NCI-H1417 treated with DMSO at 0.1 percent for 48 hours (cell line): ENCODE data around the gene SPG11.
"Not testable (repeated sequence)": the region's sequence is repeated elsewhere in the genome, so short reads cannot be mapped to it uniquely, and the experiment has no call there.

ENCODE experiments used
- DNase-seq: peaks from one replicate; lab custom pipeline; 2025; lab: John Stamatoyannopoulos, UW

SPG11 gene

DNA sequence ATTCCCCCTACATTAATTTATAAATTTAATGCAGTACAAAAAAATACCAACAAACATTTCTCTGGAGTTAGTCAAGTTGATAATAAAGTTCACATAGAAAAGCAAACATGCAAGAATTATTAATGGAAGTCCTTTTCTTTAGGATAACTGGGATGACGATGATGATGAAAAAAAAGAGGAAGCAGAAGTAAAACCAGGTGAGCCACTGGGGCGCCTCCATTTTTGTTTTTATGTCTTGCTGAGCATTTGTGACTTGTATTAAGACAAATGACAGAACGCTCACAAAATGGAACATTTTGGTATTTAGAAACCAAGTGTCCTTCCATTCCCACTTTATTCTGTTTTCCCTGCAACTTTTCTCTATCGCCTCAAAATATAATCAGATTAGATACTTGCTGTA, 112.7 kb downstream of the SPG11 start:
- DNase-seq, result no peak

GRCh38 chr15:44550256-44550655, 113.2 kb downstream of the SPG11 start:
- DNase-seq, result no peak

DNA sequence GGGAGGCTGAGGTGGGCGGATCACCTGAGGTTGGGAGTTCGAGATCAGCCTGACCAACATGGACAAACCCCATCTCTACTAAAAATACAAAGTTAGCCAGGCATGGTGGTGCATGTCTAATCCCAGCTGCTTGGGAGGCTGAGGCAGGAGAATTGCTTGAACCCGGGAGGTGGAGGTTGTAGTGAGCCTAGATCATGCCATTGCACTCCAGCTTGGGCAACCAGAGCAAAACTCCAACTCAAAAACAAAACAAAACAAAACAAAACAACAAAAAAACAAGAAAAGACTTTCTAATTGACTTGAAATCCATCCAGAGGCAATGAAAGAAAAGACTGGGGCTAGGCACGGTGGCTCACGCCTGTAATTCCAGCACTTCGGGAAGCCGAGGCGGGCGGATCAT, 114.3 kb downstream of the SPG11 start:
- DNase-seq, result not testable (repeated sequence)

- DNase-seq, result no peak
These were observed 117.3 kb downstream of the SPG11 start for GRCh38 chr15:44545913-44546802.

DNA sequence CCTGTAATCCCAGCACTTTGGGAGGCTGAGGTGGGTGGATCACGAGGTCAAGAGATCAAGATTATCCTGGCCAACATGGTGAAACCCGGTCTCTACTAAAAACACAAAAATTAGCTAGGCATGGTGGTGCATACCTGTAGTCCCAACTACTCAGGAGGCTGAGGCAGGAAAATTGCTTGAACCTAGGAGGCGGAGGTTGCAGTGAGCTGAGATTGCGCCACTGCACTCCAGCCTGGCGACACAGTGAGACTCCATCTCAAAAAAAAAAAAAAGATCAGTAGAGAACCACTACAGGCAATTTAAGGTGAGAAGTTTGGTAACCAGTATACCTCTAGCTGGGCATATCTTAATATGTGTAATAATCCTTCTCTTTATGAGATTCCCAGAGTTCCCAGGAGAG, 118.7 kb downstream of the SPG11 start:
- DNase-seq, result not testable (repeated sequence)

DNA sequence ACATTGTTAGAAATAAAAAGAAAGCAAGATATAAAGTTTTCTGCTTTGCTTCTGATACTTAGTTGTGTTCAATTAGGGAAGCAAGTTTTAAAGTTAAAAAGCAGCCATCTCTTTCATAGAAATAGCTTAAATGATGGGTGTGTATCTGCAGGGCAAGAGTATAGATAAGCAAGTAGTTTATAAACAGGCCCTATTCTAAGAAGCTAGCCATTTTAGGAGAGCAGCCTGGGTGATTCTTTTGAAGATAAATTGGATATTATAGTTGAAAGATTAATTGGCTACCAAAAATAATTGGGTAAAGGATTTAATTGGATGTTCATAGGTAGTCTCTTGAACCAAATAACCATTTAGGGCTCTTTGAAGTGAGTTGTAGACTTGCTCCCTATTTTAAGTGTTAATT, 120.9 kb downstream of the SPG11 start:
- no peak for DNase-seq

- DNase-seq, result no peak
These were observed 122.0 kb downstream of the SPG11 start for GRCh38 chr15:44541282-44541958.

DNA sequence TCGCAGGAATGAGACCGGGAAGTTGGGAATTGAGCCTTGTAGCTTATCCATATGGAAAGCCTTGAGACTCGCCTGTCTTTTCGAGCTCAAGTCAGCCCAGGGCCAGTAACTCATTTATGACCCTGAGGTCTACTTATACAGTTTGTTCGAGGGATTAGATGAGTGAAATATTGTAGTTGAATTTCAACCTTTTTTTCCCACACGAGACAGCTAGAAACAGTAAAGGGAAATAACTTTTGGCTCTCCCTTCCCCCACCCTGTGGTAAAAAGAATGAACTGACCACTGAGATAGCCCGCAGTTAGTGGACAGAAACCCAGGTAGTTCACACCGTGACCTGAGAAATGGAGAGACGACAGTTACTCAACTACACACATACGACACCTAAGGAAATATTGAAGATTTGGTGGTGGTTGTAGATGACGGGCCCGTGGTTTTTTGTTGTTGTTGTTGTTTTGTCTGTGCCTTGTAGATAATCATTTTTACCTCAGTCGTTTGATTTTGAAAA, 125.7 kb downstream of the SPG11 start:
- no peak for DNase-seq

DNA sequence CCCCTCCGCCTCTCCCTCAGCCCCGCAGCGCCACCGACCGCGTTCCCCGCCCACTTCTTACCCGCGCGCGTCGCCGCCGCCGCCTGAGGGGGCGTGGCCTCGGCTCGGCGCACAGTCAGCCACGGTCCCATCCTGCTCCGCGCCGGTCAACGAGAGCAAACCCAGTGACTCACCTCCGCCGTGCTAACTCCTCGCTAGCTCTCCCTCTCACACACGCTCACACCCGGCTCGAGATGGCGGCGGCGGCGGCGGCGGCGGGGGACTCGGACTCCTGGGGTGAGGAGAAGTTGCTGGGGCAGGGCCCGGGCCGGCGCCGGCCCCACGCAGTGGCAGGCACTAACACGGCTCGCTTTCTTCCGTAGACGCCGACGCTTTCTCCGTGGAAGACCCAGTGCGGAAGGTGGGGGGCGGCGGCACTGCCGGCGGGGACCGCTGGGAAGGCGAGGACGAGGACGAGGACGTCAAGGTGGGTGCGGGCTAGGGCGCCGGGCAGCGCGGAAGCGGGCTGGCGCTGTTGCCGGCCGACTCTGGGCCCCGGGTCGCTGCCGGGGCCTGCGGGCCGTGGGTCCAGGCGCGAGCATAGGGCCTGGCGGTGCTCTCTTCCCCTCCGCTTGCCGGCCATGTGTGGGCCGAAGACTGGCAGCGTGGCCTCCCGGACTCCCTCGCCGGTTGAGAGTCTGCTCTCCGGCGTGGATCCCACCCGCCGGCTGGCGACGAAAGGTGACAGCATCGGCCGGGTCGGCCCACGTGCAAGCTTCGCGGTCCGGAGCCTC, 126.3 kb downstream of the SPG11 start, which contains the start of gene EIF3J:
TSS of gene EIF3J (plus strand) at position 186 of the 773 bp plus-strand sequence. CDS start at position 234, 48 bp downstream.
- DNase-seq, result peak; percentile 75

GRCh38 chr15:44536302-44536961, 127.0 kb downstream of the SPG11 start:
- DNase-seq, result peak; percentile 51

DNA sequence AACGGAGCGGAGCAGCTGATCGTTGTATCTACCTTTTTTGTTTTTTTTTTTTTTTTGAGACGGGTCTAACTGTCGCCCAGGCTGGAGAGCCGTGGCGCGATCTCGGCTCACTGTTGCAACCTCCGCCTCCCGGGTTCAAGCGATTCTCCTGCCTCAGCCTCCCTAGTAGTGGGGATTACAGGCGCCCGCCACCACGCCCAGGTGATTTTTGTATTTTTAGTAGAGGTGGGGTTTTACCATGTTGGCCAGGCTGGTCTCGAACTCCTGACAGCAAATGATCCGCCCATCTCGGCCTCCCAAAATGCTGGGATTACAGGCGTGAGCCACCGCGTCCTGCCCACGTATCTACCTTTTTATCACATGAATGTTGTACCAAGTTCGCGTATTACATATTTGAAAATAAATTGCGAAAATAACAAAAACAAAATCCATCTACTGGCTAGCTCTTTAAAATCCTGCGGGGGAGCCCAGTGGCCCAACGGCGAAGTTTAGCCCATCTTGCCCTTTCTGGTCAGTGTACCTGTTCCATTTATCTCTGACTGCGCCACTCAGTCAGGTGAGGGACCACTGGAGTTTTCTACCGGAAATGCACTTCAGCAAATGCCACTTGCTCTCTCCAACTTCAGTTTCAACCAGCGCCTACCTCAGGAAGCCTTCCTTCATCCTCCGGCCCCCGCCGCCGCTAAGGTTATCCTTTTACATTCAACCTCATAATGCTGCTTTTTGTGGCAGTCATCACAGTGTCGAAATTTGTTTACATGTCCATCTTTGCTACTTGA, 127.8 kb downstream of the SPG11 start:
- no peak for DNase-seq

- DNase-seq, result no peak
These were observed 128.4 kb downstream of the SPG11 start for GRCh38 chr15:44535092-44535491.

DNA sequence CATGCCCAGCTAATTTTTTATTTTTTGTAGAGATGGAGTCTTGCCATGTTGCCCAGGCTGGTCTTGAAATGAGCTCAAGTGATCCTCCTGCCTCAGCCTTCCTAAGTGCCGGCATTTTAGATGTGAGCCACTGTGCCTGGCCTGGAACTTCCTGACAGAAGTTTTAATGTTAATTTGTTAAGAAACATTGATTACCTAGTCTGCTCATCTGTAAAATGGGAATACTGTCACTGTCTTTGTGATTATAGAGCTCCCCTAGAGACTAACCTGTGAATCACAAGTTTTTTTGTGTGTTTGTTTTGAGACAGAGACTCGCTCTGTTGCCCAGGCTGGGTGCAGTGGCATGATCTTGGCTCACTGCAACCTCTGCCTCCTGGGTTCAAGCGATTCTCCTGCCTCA, 130.8 kb downstream of the SPG11 start:
- no peak for DNase-seq

DNA sequence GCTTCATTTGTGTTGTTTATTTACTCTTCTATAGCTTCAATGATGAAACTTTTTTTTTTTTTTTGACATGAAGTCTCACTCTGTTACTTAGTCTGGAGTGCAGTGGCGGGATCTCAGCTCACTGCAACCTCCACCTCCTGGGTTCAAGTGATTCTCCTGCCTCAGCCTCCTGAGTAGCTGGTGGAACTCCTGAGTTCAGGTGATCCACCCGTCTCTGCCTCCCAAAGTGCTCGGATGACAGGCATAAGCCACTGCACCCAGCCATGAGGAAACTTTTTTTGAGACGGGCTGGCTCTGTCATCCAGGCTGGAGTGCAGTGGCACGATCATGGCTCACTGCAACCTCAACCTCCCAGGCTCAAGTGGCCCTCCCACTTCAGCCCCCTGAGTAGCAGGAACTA, 131.2 kb downstream of the SPG11 start:
- not testable (repeated sequence) for DNase-seq

GRCh38 chr15:44530653-44531052, 132.8 kb downstream of the SPG11 start:
- DNase-seq, result no peak

GRCh38 chr15:44529864-44530604, 133.4 kb downstream of the SPG11 start:
- DNase-seq, result no peak

DNA sequence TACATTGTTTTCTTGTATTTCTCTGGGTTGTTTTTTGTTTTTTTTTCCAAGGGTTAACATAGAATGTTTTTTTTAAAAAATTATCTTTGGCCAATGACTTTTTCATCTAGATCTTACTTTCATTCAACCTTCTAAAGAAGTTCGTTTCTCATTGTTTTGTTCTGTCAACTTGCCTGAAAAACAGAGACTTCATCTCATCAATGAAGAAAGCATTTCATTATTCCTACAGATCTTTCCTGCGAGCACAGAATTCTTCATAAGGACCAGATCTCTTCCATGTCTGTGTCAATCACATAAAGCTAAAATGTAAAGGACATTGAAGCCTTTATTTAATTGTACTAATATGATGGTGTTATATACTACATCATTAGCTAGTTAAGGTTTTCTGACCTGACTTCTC, 136.2 kb downstream of the SPG11 start:
- DNase-seq, result no peak

DNA sequence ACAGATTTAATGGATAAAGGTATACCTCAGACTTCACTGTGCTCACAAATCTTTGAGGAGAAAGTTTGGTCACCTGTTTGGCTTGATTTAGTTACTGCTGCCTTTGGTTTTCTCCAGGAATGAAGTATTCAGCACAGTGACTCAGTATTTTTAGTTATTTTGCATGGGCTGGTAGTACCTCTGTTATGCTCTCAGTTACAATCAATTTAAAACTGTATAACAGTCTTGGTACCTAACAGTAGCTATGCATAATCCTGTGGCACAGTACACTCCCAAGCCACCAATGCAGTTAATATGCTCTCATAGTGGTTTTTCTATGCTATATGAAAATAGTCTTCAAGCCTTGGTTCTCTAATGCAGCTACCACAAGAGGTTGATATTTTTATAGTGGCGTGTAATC, 138.4 kb downstream of the SPG11 start:
- no peak for DNase-seq

DNA sequence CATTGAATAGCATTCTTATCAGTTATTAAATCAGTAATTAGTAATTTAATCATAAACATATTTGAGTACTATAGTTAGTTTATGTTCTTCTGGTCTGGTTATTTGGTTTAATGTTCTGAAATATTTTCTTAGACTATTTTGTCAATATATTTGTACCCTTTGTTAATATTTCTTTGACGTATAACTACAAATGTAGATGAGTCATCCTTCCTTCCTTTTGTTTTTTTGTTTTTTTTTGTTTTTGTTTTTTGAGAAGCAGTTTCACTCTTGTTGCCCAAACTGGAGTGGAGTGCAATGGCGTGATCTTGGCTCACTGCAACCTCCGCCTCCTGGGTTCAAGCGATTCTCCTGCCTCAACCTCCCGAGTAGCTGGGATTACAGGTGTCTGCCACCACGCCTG, 143.9 kb downstream of the SPG11 start:
- DNase-seq, result no peak

DNA sequence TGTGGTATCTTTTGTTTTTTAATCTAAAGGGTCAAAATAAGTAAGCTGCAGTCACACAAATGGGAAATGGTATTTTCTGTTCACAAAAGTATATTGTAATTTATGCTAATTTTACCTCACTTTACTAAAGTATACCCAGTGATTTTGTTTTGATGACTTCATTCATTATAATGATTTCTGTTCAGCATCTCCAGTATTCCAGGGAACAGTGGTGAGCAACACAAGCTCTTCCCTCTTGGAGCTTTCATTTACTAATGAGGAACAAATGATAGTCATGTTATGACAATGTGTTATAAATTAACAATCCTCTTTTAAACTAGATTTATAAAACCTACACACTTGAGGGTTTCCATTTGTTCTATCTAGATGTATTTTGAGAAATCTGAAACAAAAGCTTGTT, 147.0 kb downstream of the SPG11 start:
- DNase-seq, result no peak
